ENCODE results near the gene FOXP1. TPM values are rescaled to one million over a fixed set of nuclear protein-coding genes. Genes with fewer than 3 reads are reported as not detected.
A peak's percentile ranks its signal among the peaks of the same experiment; 100 is the strongest.

FOXP1 gene
- total RNA-seq, 2 donors from 2014 or later = 119 to 199 TPM

- Mint-ChIP-seq H3K36me3 (peaks cover 27% of the 10 kb centered on the region in 2 donors), H3K9me3 (peaks cover 0 to 5% of the 10 kb centered on the region in 2 donors), H3K27ac (peak overlapping the region; percentile 62 to 92)
- ATAC-seq (no peak), DNase-seq (ENCODE audit: low spot score in 2 of 2) (no peak)
Observed at GRCh38 chr3:71078723-71079525, 504.6 kb downstream of the FOXP1 start.

- Mint-ChIP-seq H3K9me3 (peaks cover 0 to 5% of the 10 kb centered on the region in 2 donors), H3K27ac (peak overlapping the region; percentile 73 to 92), H3K36me3 (peaks cover 28 to 30% of the 10 kb centered on the region in 2 donors)
- no peak for DNase-seq (ENCODE audit: low spot score in 2 of 2)
- ATAC-seq = no peak
Observed at GRCh38 chr3:71078199-71078598, 505.3 kb downstream of the FOXP1 start.

- DNase-seq (ENCODE audit: low spot score in 2 of 2) = no peak
- peaks cover 0 to 5% of the 10 kb centered on the region in 2 donors for H3K9me3 Mint-ChIP-seq
- peak overlapping the region in 1 of 2 donors; percentile 92 for H3K27ac Mint-ChIP-seq
- H3K36me3 Mint-ChIP-seq = peaks cover 24 to 28% of the 10 kb centered on the region in 2 donors
- no peak for ATAC-seq
Observed at GRCh38 chr3:71077070-71077469, 506.5 kb downstream of the FOXP1 start.

DNA sequence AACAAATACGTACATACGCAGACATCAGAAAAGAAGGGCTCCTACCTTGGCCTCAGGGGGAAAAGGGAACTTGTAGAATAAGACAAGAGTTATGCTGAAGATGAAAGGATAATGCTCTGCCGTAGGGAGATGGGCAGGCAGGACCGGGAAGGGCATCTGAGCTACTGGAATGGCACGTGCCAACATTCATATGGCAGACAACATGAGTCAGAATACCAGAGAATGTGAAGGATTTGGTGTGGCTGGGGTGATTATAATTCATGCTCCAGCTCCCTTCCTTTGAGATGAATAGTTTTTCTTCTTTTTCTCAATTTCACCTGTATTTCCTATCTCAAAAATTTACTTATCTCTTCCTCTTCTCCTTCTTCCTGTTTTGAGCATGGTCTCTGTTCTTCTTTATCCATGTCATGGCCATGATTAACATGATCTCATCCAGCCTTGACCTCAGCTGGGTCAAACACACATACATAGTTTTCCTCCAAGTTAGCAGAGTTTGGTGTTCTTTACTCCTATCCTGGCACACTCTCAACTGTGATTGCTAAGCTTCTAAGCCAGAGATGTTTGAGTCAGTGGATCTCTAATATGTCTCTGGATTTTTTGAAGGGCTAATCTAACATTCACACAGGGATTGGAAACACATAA lies 507.0 kb downstream of the FOXP1 start:
- peaks cover 24 to 28% of the 10 kb centered on the region in 2 donors for H3K36me3 Mint-ChIP-seq
- peak overlapping the region; percentile 24 to 92 for H3K27ac Mint-ChIP-seq
- H3K9me3 Mint-ChIP-seq = peaks cover 0 to 5% of the 10 kb centered on the region in 2 donors
- ATAC-seq (no peak), DNase-seq (ENCODE audit: low spot score in 2 of 2) (no peak)

- peak; percentile 37 to 65 for ATAC-seq
Observed at GRCh38 chr3:71075494-71075893, 508.0 kb downstream of the FOXP1 start.

DNA sequence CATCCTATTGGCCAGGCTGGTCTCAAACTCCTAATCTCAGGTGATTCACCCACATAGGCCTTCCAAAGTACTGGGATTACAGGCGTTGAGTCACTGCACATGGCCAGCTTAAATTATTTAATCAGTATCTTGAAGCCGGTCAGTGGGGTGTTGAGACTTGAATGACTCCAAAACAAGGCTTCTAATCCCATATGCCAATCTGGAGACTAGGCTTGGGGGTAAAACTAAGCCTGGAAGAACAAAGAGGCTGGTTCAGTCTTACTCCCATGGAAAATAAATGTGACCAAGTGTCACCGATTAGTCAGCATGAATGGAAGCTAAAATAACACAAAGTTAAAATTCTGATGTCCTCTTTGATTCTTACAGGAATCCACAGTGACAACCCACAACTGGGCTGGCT lies 509.1 kb downstream of the FOXP1 start:
- Mint-ChIP-seq H3K9me3 (peaks cover 0 to 5% of the 10 kb centered on the region in 2 donors), H3K27ac (no peak overlapping the region), H3K36me3 (peaks cover 21 to 24% of the 10 kb centered on the region in 2 donors)
- ATAC-seq = no peak
- DNase-seq (ENCODE audit: low spot score in 2 of 2) = no peak

More at GRCh38 chr3:71075494-71075893, 508.0 kb downstream of the FOXP1 start:
- Mint-ChIP-seq H3K27ac (peak overlapping the region in 1 of 2 donors; percentile 72), H3K36me3 (peaks cover 24 to 28% of the 10 kb centered on the region in 2 donors), H3K9me3 (peaks cover 0 to 5% of the 10 kb centered on the region in 2 donors)
- DNase-seq (ENCODE audit: low spot score in 2 of 2) = no peak

GRCh38 chr3:71072986-71073385 lies 510.5 kb downstream of the FOXP1 start:
- Mint-ChIP-seq H3K27ac (peak overlapping the region in 1 of 2 donors; percentile 71), H3K9me3 (peaks cover 0 to 5% of the 10 kb centered on the region in 2 donors), H3K36me3 (peaks cover 10 to 21% of the 10 kb centered on the region in 2 donors)
- DNase-seq (ENCODE audit: low spot score in 2 of 2) (no peak), ATAC-seq (no peak)

DNA sequence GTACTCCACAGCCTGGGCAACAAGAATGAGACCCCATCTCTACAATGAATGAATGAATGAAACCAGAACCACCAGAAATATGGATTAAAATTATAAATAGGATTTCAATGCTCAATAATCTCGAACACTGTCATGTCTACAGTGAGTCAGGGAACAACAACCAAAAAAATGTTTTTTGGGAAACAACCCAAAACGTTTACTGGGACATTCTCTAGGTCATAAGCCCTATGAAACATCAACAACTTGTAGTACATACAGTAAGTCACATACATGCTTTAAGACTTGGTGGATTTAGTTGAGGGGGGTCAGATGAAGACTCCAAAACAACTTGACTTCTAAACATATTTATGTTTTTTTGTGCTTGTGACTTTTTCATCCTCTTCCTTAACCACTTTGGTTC lies 511.2 kb downstream of the FOXP1 start:
- no peak for DNase-seq (ENCODE audit: low spot score in 2 of 2)
- no peak for ATAC-seq
- peaks cover 0 to 5% of the 10 kb centered on the region in 2 donors for H3K9me3 Mint-ChIP-seq
- peak overlapping the region in 1 of 2 donors; percentile 55 for H3K27ac Mint-ChIP-seq
- H3K36me3 Mint-ChIP-seq = peaks cover 7 to 18% of the 10 kb centered on the region in 2 donors

- Mint-ChIP-seq H3K9me3 (no peaks in the 10 kb centered on the region), H3K36me3 (peaks cover 8 to 12% of the 10 kb centered on the region in 2 donors), H3K27ac (peak overlapping the region in 1 of 2 donors; percentile 53)
- DNase-seq (ENCODE audit: low spot score in 2 of 2) (no peak), ATAC-seq (no peak)
Observed at GRCh38 chr3:71070497-71071463, 512.7 kb downstream of the FOXP1 start.

DNA sequence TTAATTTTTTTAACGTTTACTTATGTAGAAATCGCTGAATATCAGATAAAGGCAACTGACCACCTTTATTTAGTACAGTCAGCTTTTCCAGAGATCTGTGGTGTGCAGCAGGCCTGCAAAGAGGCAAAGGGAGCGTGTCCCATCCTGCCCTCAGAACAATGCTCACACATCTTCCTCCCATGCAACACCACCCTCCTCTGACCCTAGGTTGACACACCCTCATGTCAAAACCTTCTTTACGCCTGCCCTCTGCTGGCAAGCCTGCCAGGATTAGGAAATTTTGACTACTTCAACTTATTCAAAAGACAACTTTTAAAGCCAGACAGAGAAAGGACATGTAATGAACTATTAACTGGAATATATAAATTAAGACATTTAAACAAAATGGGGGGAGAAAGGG lies 513.7 kb downstream of the FOXP1 start:
- Mint-ChIP-seq H3K27ac (peak overlapping the region in 1 of 2 donors; percentile 53), H3K9me3 (no peaks in the 10 kb centered on the region), H3K36me3 (peaks cover 9 to 14% of the 10 kb centered on the region in 2 donors)
- ATAC-seq (peak; percentile 18 to 43), DNase-seq (ENCODE audit: low spot score in 2 of 2) (peak; percentile 63 to 68)

- peaks cover 0 to 7% of the 10 kb centered on the region in 2 donors for H3K36me3 Mint-ChIP-seq
- ATAC-seq (peak; percentile 28 to 63), DNase-seq (ENCODE audit: low spot score in 2 of 2) (no peak)
- peak overlapping the region in 1 of 2 donors; percentile 91 for H3K27ac Mint-ChIP-seq
- no peaks in the 10 kb centered on the region for H3K9me3 Mint-ChIP-seq
Observed at GRCh38 chr3:71067977-71068654, 515.4 kb downstream of the FOXP1 start.

- H3K27ac Mint-ChIP-seq = peak overlapping the region in 1 of 2 donors; percentile 97
- DNase-seq (ENCODE audit: low spot score in 2 of 2) = peak; percentile 38 to 67
- no peaks in the 10 kb centered on the region for H3K9me3 Mint-ChIP-seq
Observed at GRCh38 chr3:71066849-71067261, 516.7 kb downstream of the FOXP1 start.

DNA sequence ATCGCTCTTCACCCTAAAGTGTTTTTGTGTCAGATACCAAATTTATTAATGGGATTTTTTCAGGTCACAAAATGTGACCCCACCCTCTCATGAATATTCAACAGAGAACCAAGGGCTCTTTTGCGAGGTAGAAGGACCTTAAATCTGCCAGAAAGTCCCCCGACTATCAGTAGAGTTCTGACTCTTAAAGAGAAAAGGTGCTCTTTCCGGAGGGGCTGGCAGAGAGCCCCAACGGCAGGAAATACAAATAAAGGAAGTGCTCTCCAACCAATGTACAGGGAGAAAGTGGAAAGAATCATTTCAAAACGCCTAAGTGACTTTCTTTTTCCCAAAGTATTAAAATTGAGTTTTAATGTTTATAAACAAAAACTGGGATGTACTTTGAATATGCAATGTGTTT lies 517.2 kb downstream of the FOXP1 start:
- H3K36me3 Mint-ChIP-seq = peaks cover 0 to 13% of the 10 kb centered on the region in 2 donors
- H3K27ac Mint-ChIP-seq = peak overlapping the region in 1 of 2 donors; percentile 97
- no peaks in the 10 kb centered on the region for H3K9me3 Mint-ChIP-seq
- DNase-seq (ENCODE audit: low spot score in 2 of 2) = peak in 1 of 2 donors; percentile 50
- ATAC-seq = peak; percentile 17 to 34

More at GRCh38 chr3:71066849-71067261, 516.7 kb downstream of the FOXP1 start:
- peak; percentile 30 to 45 for ATAC-seq
- H3K36me3 Mint-ChIP-seq = peaks cover 0 to 12% of the 10 kb centered on the region in 2 donors

- ATAC-seq = no peak
- H3K9me3 Mint-ChIP-seq = no peaks in the 10 kb centered on the region
- H3K27ac Mint-ChIP-seq = peak overlapping the region in 1 of 2 donors; percentile 97
- DNase-seq (ENCODE audit: low spot score in 2 of 2) = no peak
- peaks cover 0 to 14% of the 10 kb centered on the region in 2 donors for H3K36me3 Mint-ChIP-seq
Observed at GRCh38 chr3:71065764-71066013, 517.8 kb downstream of the FOXP1 start.

DNA sequence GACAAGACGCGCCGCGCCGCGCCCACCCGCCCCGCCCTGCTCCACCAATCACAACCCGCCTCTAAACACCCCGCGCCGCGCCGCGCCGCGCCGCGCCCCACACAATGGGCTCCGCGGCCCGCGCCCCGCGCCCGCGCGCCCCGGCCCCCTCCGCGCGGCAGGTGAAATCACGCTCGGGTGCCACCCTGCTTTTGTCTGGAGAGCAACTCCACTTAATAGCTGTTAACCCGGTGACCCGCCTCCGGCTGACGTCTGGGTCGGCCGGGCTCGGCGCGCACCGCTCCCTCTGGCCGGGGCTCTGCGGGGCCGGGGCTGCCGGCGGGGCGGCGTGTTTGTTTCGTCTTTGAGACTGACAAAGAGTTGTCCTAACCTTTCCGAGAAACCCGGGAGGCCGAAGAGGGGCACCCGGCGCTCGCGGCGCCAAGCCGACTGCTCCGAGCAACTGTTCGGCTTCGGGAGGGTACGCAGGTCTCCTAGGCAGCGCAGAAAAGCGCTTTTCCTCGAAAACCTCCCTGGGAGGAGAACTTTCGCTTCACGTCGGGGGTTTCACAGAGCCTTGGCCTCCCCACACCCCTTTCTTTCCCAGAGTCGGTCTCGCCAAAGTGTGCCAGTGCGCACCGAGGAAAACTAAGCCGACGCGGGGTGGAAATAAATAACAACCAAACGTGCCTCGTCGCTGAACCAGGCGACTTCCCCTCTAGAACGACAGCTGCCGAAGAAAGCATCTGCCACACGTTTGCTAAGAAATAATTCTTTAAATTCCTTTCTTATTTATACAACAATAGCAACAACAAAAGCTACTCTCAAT lies 518.4 kb downstream of the FOXP1 start:
- peak; percentile 51 to 73 for DNase-seq (ENCODE audit: low spot score in 2 of 2)
- peaks cover 0 to 18% of the 10 kb centered on the region in 2 donors for H3K36me3 Mint-ChIP-seq
- no peaks in the 10 kb centered on the region for H3K9me3 Mint-ChIP-seq
- H3K27ac Mint-ChIP-seq = peak overlapping the region in 1 of 2 donors; percentile 97
- ATAC-seq = peak; percentile 13 to 29

All from activated naive CD4-positive, alpha-beta T cell treated with anti-CD3 and anti-CD28 coated beads, Interleukin-2, amount 50 U/mL, for 72 hours (primary cell).